ENCODE data around the gene AFF3. TPM values are rescaled to one million over a fixed set of nuclear protein-coding genes. Genes with fewer than 3 reads are reported as not detected.

AFF3 gene
- total RNA-seq, 4 donors from 2014 or later: 9.0 to 20.2 (median 14.5) TPM

DNA sequence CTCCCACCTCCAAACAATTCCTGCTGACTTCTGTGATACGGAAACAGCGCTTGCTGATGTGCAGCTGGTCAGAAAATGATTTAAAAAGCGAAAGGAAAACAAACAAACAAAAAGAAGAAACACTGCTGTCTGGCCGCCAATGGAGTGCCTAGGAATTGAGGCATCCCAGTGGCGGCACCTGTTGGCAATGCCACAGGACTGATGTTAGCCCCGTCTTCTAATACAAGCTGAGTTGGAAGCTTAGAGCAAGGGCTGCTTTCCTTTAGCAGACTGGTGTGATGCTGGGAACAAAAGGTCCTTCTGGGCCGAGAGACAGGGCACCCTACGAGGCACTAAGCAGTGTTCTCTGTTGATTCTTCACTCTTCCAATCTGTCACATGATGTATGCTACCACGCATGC is 489.0 kb downstream of the AFF3 start:
- no peaks in the 10 kb centered on the region for H3K9me3 ChIP-seq
- WGBS, 2 donors (ENCODE audit: low coverage in 1 of 2): 40 to 89% methylated on average over 1 to 9 of the region's 9 CpGs
- peaks cover 0 to 7% (median 0%) of the 10 kb centered on the region in 4 donors for H3K4me1 ChIP-seq
- in situ Hi-C loops (cut with MboI; ENCODE audit: low pct_ligation_motif_present in 1 of 4, low pct_unique_long_range_greater_than_20kb in 1 of 4, low sequenced_read_pairs in 3 of 4): no loop called here
- DNase-seq: no peak
- H3K4me3 ChIP-seq: no peak overlapping the region
- no peaks in the 10 kb centered on the region for H3K27me3 ChIP-seq
- TF ChIP-seq, protein P1, sequence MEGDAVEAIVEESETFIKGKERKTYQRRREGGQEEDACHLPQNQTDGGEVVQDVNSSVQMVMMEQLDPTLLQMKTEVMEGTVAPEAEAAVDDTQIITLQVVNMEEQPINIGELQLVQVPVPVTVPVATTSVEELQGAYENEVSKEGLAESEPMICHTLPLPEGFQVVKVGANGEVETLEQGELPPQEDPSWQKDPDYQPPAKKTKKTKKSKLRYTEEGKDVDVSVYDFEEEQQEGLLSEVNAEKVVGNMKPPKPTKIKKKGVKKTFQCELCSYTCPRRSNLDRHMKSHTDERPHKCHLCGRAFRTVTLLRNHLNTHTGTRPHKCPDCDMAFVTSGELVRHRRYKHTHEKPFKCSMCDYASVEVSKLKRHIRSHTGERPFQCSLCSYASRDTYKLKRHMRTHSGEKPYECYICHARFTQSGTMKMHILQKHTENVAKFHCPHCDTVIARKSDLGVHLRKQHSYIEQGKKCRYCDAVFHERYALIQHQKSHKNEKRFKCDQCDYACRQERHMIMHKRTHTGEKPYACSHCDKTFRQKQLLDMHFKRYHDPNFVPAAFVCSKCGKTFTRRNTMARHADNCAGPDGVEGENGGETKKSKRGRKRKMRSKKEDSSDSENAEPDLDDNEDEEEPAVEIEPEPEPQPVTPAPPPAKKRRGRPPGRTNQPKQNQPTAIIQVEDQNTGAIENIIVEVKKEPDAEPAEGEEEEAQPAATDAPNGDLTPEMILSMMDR (IDR thresholded peaks at IDR 0.05): no peak
- TF ChIP-seq EP300 (IDR thresholded peaks at IDR 0.05; ENCODE audit: low read depth): no peak
- TF ChIP-seq POLR2A (IDR thresholded peaks at IDR 0.05): no peak
- TF ChIP-seq POLR2AphosphoS5 (IDR thresholded peaks at IDR 0.05): no peak
- intact Hi-C loops (cut with DNase I; ENCODE audit: low total_unique reads): no loop called here
- no peak overlapping the region for H3K27ac ChIP-seq
- H3K36me3 ChIP-seq: no peaks in the 10 kb centered on the region

DNA sequence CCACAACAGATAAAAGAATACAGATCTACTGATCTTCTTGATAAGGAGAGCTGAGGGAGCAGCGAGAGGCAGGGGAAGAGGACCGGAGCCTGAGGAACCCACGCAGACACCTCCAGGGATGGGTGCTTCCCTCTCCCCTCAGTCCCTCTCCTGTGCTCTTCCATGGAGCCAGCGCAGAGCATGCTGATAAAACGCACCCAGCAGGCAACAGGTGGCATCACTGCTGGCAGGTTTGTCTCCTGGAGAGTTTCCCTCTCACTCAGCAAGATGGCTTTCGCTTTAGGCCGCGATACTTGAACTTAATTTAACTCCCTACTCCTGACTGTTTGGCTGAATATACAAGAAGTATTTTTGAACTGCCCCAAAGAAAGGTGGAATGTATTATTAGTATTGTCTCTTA is 489.5 kb downstream of the AFF3 start:
- no peaks in the 10 kb centered on the region for H3K9me3 ChIP-seq
- TF ChIP-seq EP300 (IDR thresholded peaks at IDR 0.05; ENCODE audit: low read depth): no peak
- no peaks in the 10 kb centered on the region for H3K36me3 ChIP-seq
- H3K27me3 ChIP-seq: no peaks in the 10 kb centered on the region
- in situ Hi-C loops (cut with MboI; ENCODE audit: low pct_ligation_motif_present in 1 of 4, low pct_unique_long_range_greater_than_20kb in 1 of 4, low sequenced_read_pairs in 3 of 4): no loop called here
- intact Hi-C loops (cut with DNase I; ENCODE audit: low total_unique reads): no loop called here
- no peak overlapping the region for H3K27ac ChIP-seq
- no peak overlapping the region for H3K4me3 ChIP-seq
- whole genome bisulfite sequencing, 2 donors (ENCODE audit: low coverage in 1 of 2): 95 to 96% methylated on average over 7 to 8 of the region's 8 CpGs
- no peak for DNase-seq
- peaks cover 0 to 10% (median 0%) of the 10 kb centered on the region in 4 donors for H3K4me1 ChIP-seq

DNA sequence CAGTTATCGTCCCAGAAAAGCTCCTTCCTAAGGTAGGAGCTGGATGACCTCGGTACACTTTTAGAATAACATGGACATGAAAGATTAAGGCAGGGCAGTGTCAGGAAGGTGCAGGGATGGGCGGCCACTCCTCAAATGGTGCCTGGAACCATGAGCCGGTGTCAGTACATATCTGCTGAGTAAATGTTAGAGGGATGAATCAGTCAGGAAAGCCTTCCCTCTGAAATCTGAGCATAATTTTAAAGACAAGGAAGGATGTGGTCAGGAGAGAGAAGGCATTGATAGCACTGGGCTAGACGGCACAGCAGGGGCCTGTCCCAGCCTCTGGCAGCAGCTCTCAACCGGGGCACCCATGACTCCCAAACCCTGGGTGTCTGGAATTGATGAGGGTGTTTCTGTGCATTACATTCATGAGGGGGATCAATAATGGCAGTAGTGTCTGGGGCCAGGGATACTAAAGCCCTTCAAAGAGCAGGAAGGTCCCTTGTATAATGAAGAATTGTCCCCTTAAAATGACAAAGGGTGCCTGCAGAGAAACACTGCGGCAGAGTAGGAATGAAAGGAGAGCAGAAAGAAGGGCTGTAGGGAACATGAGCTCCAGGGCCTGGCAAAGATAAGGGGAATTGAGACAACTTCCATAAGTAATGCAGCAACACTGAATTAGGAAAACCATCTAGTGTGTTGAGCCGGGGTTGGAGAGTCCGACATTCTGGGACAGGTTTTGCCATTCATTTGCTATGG is 490.3 kb downstream of the AFF3 start:
- intact Hi-C loops (cut with DNase I; ENCODE audit: low total_unique reads): no loop called here
- Histone ChIP-seq H3K4me1 (peaks cover 0 to 10% (median 0%) of the 10 kb centered on the region in 4 donors), H3K27ac (no peak overlapping the region), H3K9me3 (no peaks in the 10 kb centered on the region), H3K36me3 (no peaks in the 10 kb centered on the region), H3K27me3 (no peaks in the 10 kb centered on the region), H3K4me3 (no peak overlapping the region)
- in situ Hi-C loops (cut with MboI; ENCODE audit: low pct_ligation_motif_present in 1 of 4, low pct_unique_long_range_greater_than_20kb in 1 of 4, low sequenced_read_pairs in 3 of 4): no loop called here
- no peak for DNase-seq
- 87 to 92% methylated on average over 5 to 9 of the region's 9 CpGs for WGBS, 2 donors (ENCODE audit: low coverage in 1 of 2)
- TF ChIP-seq POLR2AphosphoS5 (IDR thresholded peaks at IDR 0.05): no peak
- TF ChIP-seq POLR2A (IDR thresholded peaks at IDR 0.05): no peak
- no peak for TF ChIP-seq EP300 (IDR thresholded peaks at IDR 0.05; ENCODE audit: low read depth)
- TF ChIP-seq, protein P1 (IDR thresholded peaks at IDR 0.05): no peak

DNA sequence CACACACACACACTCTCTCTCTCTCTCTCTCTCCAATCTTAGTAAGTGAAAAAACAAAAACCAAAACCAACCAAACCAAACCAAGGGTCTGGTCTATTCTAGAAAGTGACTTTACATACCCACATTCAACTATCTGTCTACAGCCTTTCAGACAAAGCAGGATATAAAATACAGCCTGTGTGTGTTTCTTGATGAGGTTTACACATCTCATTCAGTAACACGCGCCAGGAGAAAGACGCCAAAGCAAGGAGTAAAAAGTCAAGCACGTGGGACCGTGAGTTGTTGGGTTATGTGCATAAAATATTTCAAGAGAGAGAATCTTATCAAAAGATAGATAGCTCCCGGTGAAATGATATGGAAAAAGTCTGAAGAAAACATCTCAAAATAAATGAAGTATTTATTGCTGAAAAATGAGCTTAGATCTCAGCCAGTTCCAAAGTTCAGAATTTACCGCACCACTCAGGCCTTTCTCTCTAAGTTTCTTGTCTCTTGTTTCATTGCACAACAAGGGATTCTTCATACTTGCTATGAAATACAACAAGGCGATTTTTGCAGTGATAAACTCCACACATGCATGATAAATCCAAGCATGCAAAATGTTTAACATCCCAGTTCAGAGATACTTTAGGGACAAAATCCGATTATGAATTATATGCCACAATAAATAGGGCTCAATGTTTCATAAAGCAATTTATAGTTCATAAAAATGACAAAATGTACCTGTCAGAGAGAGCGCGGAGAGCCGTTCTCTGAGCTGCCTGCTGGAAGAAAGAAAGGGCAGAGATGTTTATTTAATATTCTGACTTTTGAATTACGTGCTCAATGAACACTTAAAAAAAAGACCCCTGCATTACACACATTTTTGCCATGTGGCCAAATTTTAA is 493.2 kb downstream of the AFF3 start:
- in situ Hi-C loops (cut with MboI; ENCODE audit: low pct_ligation_motif_present in 1 of 4, low pct_unique_long_range_greater_than_20kb in 1 of 4, low sequenced_read_pairs in 3 of 4): no loop called here
- no peak for DNase-seq

More for the DNA sequence above, 493.2 kb downstream of the AFF3 start:
- Histone ChIP-seq H3K9me3 (no peaks in the 10 kb centered on the region), H3K27me3 (no peaks in the 10 kb centered on the region), H3K4me3 (no peak overlapping the region), H3K36me3 (no peaks in the 10 kb centered on the region), H3K27ac (peak overlapping the region in 2 of 4 donors; percentile 49 to 69), H3K4me1 (peaks cover 0 to 14% (median 2%) of the 10 kb centered on the region in 4 donors)
- 53 to 67% methylated on average over 13 of the region's 13 CpGs for WGBS, 2 donors (ENCODE audit: low coverage in 1 of 2)
- TF ChIP-seq POLR2A (IDR thresholded peaks at IDR 0.05): no peak
- TF ChIP-seq, protein P1 (IDR thresholded peaks at IDR 0.05): no peak
- no peak for TF ChIP-seq EP300 (IDR thresholded peaks at IDR 0.05; ENCODE audit: low read depth)
- peak; percentile 39 to 67 (median 53) for TF ChIP-seq POLR2AphosphoS5 (IDR thresholded peaks at IDR 0.05)
- intact Hi-C loops (cut with DNase I; ENCODE audit: low total_unique reads): no loop called here
